Endothelial cell (in vitro differentiated cells): ENCODE results near the gene CGRRF1. TPM values are rescaled to one million over a fixed set of nuclear protein-coding genes. Genes with fewer than 3 reads are reported as not detected.

Source experiments
- DNase-seq: peaks from one replicate; pipeline ENCODE4 v3.0.0; 2021; ENCODE audit warnings: low spot score
- H3K27ac Mint-ChIP-seq: one replicate; pipeline ENCODE4 v1.8.0; 2021; ENCODE audit warnings: mixed read lengths, inconsistent platforms; ENCODE audit not compliant: unreplicated experiment
- H3K27me3 Mint-ChIP-seq: one replicate; pipeline ENCODE4 v1.8.0; 2021; ENCODE audit warnings: mild to moderate bottlenecking, moderate library complexity, mixed read lengths, inconsistent platforms; ENCODE audit not compliant: unreplicated experiment
- H3K36me3 Mint-ChIP-seq: one replicate; pipeline ENCODE4 v1.8.0; 2021; ENCODE audit warnings: mild to moderate bottlenecking, low read depth, mixed read lengths, inconsistent platforms; ENCODE audit not compliant: unreplicated experiment
- H3K4me1 Mint-ChIP-seq: one replicate; pipeline ENCODE4 v1.8.0; 2021; ENCODE audit warnings: mild to moderate bottlenecking, mixed read lengths, inconsistent platforms; ENCODE audit not compliant: unreplicated experiment
- H3K4me3 Mint-ChIP-seq: one replicate; pipeline ENCODE4 v1.8.0; 2021; ENCODE audit warnings: mild to moderate bottlenecking, mixed read lengths, inconsistent platforms; ENCODE audit not compliant: unreplicated experiment
- H3K9me3 Mint-ChIP-seq: one replicate; pipeline ENCODE4 v1.8.0; 2021; ENCODE audit warnings: mixed read lengths, inconsistent platforms; ENCODE audit not compliant: unreplicated experiment
- total RNA-seq: library from RNA; stranded (reverse); fragmentation: NEBNext Ultra II Directional; extraction: Animal tissue kit (Norgen Biotek cat#: 25700); gene quantifications from one replicate; pipeline ENCODE4 v1.2.1, GENCODE V29; 2021; ENCODE audit not compliant: unreplicated experiment
- TF ChIP-seq, protein P1 (sequence below): fragments of 200-600 bp; sonication (generic); IDR thresholded peaks from one replicate; pipeline ENCODE4 v1.5.0; 2021; ENCODE audit warnings: antibody characterized with exemption; ENCODE audit not compliant: unreplicated experiment

Gene CGRRF1
- total RNA-seq, 1 donor from 2014 or later = 31.1 TPM

DNA sequence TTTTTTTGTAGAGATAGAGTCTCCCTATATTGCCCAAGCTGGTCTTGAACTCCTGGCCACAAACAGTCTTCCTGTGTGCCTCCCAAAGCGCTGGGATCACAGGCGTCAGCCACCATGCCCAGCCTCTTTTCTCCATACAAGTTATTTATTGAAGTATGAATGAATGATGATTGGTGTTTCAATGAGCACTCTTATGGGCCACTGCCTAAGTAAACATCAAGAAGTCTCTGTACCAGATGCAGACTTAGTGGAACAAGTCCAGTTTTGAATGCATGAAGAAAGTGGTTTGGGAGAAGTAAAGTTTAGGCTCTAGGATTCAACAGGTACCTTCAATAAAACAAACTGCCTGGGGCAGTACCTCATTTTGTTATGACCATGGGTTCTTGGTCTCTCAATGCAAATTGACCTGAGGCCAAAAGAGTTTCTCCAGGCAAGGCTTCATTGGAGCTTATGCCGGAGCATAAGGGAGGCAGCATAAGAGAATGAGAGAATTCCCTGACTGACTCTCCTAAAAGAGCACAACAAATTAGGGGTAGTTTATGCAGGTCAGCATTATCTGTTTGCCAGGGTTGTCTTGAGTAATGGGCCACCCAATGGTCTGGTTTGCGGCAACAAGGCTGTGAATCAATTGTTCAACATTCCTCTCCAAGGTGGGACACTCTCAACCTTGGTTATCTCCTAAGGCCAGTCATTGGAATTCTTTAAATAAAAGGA, 19.8 kb upstream of the CGRRF1 start:
- TF ChIP-seq, protein P1, sequence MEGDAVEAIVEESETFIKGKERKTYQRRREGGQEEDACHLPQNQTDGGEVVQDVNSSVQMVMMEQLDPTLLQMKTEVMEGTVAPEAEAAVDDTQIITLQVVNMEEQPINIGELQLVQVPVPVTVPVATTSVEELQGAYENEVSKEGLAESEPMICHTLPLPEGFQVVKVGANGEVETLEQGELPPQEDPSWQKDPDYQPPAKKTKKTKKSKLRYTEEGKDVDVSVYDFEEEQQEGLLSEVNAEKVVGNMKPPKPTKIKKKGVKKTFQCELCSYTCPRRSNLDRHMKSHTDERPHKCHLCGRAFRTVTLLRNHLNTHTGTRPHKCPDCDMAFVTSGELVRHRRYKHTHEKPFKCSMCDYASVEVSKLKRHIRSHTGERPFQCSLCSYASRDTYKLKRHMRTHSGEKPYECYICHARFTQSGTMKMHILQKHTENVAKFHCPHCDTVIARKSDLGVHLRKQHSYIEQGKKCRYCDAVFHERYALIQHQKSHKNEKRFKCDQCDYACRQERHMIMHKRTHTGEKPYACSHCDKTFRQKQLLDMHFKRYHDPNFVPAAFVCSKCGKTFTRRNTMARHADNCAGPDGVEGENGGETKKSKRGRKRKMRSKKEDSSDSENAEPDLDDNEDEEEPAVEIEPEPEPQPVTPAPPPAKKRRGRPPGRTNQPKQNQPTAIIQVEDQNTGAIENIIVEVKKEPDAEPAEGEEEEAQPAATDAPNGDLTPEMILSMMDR = no peak
- peak overlapping the region; percentile 96 for H3K27ac Mint-ChIP-seq
- peaks cover 22% of the 10 kb centered on the region for H3K36me3 Mint-ChIP-seq
- H3K27me3 Mint-ChIP-seq = peaks cover 9% of the 10 kb centered on the region
- H3K4me1 Mint-ChIP-seq = peaks cover 36% of the 10 kb centered on the region
- DNase-seq = no peak
- H3K4me3 Mint-ChIP-seq = peak overlapping the region; percentile 92
- H3K9me3 Mint-ChIP-seq = no peaks in the 10 kb centered on the region

DNA sequence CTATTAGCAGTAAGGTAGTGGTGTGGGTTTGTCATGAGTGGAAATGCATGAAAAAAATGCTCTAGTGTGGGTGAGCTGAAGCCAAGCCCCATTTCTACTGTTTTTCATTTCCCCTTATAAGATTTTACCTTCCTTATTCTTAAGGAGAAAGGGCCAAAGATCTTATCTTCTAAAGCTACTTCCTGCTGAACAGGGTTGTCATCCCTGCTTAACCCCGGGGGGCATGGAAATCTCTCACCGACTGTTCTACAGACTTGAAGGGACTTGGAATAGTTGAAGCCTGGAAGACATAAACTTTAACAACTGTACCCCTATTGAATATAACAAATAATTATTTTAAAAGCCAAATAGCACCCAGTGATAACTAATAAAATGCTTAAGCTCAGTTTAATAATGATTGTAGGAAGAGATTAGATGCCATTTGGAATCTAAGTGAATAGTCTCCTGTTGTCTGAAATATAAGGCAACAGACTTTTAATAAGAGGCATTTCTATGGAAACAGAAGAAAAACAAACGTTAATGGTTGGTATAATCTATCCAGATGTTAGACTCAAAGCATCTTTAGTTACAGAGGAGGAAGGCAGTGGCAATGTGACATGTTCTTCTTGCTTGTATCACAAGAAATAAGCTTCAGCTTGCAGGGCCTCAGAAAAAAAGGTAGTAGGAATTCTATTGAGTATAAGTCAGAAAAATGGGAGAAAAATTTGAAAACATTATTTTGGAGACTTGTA, 19.1 kb upstream of the CGRRF1 start:
- Mint-ChIP-seq H3K27me3 (peaks cover 9% of the 10 kb centered on the region), H3K4me1 (peaks cover 33% of the 10 kb centered on the region), H3K9me3 (no peaks in the 10 kb centered on the region), H3K27ac (peak overlapping the region; percentile 61), H3K4me3 (no peak overlapping the region), H3K36me3 (peaks cover 19% of the 10 kb centered on the region)
- TF ChIP-seq, protein P1 = no peak
- no peak for DNase-seq

DNA sequence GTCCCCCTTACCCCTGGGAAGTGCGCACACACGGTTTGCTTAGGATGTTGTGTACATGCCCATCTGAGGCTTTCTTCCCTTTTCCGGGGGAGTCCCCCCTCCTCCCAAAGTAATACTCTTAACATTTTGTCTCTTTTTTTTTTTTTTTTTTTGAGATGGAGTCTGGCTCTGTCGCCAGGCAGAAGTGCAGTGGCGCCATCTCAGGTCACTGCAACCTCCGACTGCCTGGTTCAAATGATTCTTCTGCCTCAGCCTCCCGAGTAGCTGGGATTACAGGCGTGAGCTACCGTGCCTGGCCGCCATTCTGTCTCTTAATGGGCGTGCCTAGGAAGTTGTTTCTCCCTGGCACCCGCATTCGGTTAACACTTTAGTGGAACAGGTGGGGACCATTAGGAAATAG, 16.4 kb upstream of the CGRRF1 start:
- Mint-ChIP-seq H3K4me3 (no peak overlapping the region), H3K27ac (no peak overlapping the region), H3K27me3 (peaks cover 5% of the 10 kb centered on the region), H3K36me3 (peaks cover 8% of the 10 kb centered on the region), H3K9me3 (no peaks in the 10 kb centered on the region), H3K4me1 (peaks cover 27% of the 10 kb centered on the region)
- TF ChIP-seq, protein P1 = no peak
- peak; percentile 32 for DNase-seq

- Mint-ChIP-seq H3K27me3 (no peaks in the 10 kb centered on the region), H3K9me3 (no peaks in the 10 kb centered on the region), H3K36me3 (no peaks in the 10 kb centered on the region), H3K4me1 (peaks cover 27% of the 10 kb centered on the region), H3K27ac (no peak overlapping the region), H3K4me3 (no peak overlapping the region)
- DNase-seq = no peak
- TF ChIP-seq, protein P1 = no peak
Measured at GRCh38 chr14:54497224-54497623, 12.5 kb upstream of the CGRRF1 start.

- TF ChIP-seq, protein P1 = no peak
- no peaks in the 10 kb centered on the region for H3K36me3 Mint-ChIP-seq
- no peaks in the 10 kb centered on the region for H3K27me3 Mint-ChIP-seq
- H3K9me3 Mint-ChIP-seq = no peaks in the 10 kb centered on the region
- DNase-seq = no peak
- peaks cover 31% of the 10 kb centered on the region for H3K4me1 Mint-ChIP-seq
- no peak overlapping the region for H3K4me3 Mint-ChIP-seq
- peak overlapping the region; percentile 65 for H3K27ac Mint-ChIP-seq
Measured at GRCh38 chr14:54498095-54498531, 11.6 kb upstream of the CGRRF1 start.
